Activated CD4-positive, alpha-beta T cell treated with anti-CD3 and anti-CD28 coated beads for 24 hours (primary cell): ENCODE measurements around the gene FKBP15.

ENCODE experiments used
- DNase-seq, 2 donors: peaks; one replicate each; pipeline ENCODE4 v3.0.0-alpha.2; 2020; ENCODE audit warnings: low read depth in 2 of 2

FKBP15 gene

GRCh38 chr9:113184539-113184938 lies 36.5 kb downstream of the FKBP15 start:
- no peak for DNase-seq

GRCh38 chr9:113183956-113184488 lies 37.1 kb downstream of the FKBP15 start:
- DNase-seq = no peak

GRCh38 chr9:113181165-113181564 lies 39.9 kb downstream of the FKBP15 start:
- no peak for DNase-seq

GRCh38 chr9:113179839-113180238 lies 41.2 kb downstream of the FKBP15 start:
- DNase-seq = no peak

- no peak for DNase-seq
Observed at GRCh38 chr9:113178087-113178486, 43.0 kb downstream of the FKBP15 start.

- DNase-seq = no peak
Observed at GRCh38 chr9:113177251-113177650, 43.8 kb downstream of the FKBP15 start.

- no peak for DNase-seq
Observed at GRCh38 chr9:113176803-113177202, 44.3 kb downstream of the FKBP15 start.

GRCh38 chr9:113173341-113173740 lies 47.7 kb downstream of the FKBP15 start:
- DNase-seq = no peak

GRCh38 chr9:113168809-113169208 lies 52.3 kb downstream of the FKBP15 start:
- no peak for DNase-seq

GRCh38 chr9:113166039-113166438 lies 55.0 kb downstream of the FKBP15 start:
- no peak for DNase-seq

GRCh38 chr9:113164536-113165300 lies 56.4 kb downstream of the FKBP15 start:
- no peak for DNase-seq

- DNase-seq = no peak
Observed at GRCh38 chr9:113163001-113163400, 58.1 kb downstream of the FKBP15 start.

- no peak for DNase-seq
Observed at GRCh38 chr9:113160571-113160970, 60.5 kb downstream of the FKBP15 start.

- DNase-seq = no peak
Observed at GRCh38 chr9:113158446-113158845, 62.6 kb downstream of the FKBP15 start.

- no peak for DNase-seq
Observed at GRCh38 chr9:113156880-113157279, 64.2 kb downstream of the FKBP15 start.

- peak in 1 of 2 donors; percentile 12 for DNase-seq
Observed at GRCh38 chr9:113155911-113156588, 65.0 kb downstream of the FKBP15 start.

- no peak for DNase-seq
Observed at GRCh38 chr9:113154946-113155345, 66.1 kb downstream of the FKBP15 start.

- DNase-seq = no peak
Observed at GRCh38 chr9:113154471-113154870, 66.6 kb downstream of the FKBP15 start.

GRCh38 chr9:113153599-113153998 lies 67.5 kb downstream of the FKBP15 start:
- no peak for DNase-seq

GRCh38 chr9:113152699-113153098 lies 68.4 kb downstream of the FKBP15 start:
- no peak for DNase-seq

GRCh38 chr9:113151696-113152630 lies 69.1 kb downstream of the FKBP15 start:
- DNase-seq = no peak
